ENCODE results near the gene KMO. TPM values are rescaled to one million over a fixed set of nuclear protein-coding genes. Genes with fewer than 3 reads are reported as not detected.

KMO gene
- total and polyA plus RNA-seq, 2 of the 8 experiments (the other 6 are each of a cell fraction or from before 2014, with no cell fraction given): not detected

DNA sequence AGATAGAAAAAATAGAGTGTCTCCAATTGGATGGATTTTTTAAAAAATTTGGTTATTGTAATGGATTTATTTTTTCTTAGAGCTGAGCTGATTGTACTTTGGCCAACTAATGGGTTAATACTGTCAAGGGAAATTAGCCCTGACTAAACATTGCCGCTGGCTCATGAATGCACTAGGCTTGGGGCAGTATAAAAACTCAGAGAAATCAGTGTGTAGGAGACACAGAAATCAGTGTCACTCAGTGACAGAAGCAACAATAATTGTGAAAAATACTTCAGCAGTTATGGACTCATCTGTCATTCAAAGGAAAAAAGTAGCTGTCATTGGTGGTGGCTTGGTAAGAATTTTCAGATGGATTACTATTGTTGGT lies at the start of gene KMO (continued):
- TF ChIP-seq, protein P1, sequence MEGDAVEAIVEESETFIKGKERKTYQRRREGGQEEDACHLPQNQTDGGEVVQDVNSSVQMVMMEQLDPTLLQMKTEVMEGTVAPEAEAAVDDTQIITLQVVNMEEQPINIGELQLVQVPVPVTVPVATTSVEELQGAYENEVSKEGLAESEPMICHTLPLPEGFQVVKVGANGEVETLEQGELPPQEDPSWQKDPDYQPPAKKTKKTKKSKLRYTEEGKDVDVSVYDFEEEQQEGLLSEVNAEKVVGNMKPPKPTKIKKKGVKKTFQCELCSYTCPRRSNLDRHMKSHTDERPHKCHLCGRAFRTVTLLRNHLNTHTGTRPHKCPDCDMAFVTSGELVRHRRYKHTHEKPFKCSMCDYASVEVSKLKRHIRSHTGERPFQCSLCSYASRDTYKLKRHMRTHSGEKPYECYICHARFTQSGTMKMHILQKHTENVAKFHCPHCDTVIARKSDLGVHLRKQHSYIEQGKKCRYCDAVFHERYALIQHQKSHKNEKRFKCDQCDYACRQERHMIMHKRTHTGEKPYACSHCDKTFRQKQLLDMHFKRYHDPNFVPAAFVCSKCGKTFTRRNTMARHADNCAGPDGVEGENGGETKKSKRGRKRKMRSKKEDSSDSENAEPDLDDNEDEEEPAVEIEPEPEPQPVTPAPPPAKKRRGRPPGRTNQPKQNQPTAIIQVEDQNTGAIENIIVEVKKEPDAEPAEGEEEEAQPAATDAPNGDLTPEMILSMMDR (IDR thresholded peaks at IDR 0.05; ENCODE audit: control extremely low read depth in 1 of 3, insufficient read depth in 1 of 3, low read depth in 1 of 3, low read length in 3 of 3): no peak
- TF ChIP-seq EP300 (IDR thresholded peaks at IDR 0.05; ENCODE audit: borderline replicate concordance in 1 of 2, low read depth in 2 of 2, low read length in 2 of 2) (no peak), HDAC6 (IDR thresholded peaks at IDR 0.05; ENCODE audit: low read depth, low read length) (no peak), TEAD4 (IDR thresholded peaks at IDR 0.05; ENCODE audit: low read depth, low read length) (no peak), POLR2A (IDR thresholded peaks at IDR 0.05; ENCODE audit: control extremely low read depth in 1 of 2, low read depth in 2 of 2, low read length in 2 of 2) (no peak), RXRA (IDR thresholded peaks at IDR 0.05; ENCODE audit: insufficient read depth, low read depth, low read length) (no peak), CTBP2 (IDR thresholded peaks at IDR 0.05; ENCODE audit: borderline replicate concordance, insufficient read depth, insufficient read length, low read length) (no peak), KDM1A (IDR thresholded peaks at IDR 0.05; ENCODE audit: borderline replicate concordance, low read length) (no peak), RFX5 (IDR thresholded peaks at IDR 0.05; ENCODE audit: borderline replicate concordance, low read depth, low read length) (no peak)
